ENCODE results near the gene LSAMP. TPM values are rescaled to one million over a fixed set of nuclear protein-coding genes. Genes with fewer than 3 reads are reported as not detected.

Gene LSAMP
- total RNA-seq, 1 donor from 2014 or later: 3.9 TPM

DNA sequence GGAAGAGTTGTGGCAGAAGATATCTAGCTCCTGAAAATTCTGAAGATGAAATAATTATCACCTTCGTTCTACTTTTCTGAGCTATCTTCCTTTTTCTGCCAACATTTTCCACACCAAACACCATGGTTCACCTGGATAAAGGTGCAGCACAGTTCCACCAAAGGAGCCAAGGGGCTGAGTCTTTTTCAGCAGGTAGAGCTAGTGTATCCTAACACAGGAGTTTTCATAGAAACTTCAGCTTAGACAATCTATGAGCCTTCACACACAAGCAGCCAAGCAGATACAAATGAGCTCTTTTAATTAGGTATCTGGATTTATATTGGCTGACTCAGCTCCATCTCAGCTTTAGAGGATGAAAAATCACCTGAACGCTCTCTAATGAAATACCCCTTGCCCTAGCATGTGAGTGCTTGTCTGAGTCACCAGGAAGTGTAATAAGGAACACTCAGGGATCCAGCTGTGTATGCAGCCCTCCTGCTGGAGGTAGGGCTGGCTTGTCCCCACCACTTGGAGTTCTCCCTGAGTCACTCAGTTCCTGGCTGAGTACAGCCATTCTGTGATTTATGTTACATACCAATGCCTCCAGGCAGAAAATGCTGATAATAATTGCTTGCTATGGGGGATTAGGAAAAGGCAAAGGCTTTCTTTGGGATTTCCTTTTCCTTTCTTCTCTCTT lies 385.7 kb downstream of the LSAMP start:
- Histone ChIP-seq H3K4me3 (no peak overlapping the region), H3K4me1 (no peaks in the 10 kb centered on the region), H3K27me3 (no peaks in the 10 kb centered on the region), H3K27ac (no peak overlapping the region), H3K36me3 (no peaks in the 10 kb centered on the region), H3K9me3 (no peaks in the 10 kb centered on the region)
- intact Hi-C loops (cut with DNase I): no loop called here
- TF ChIP-seq CTCF (IDR thresholded peaks at IDR 0.05) (no peak), POLR2A (IDR thresholded peaks at IDR 0.05) (no peak), POLR2AphosphoS5 (IDR thresholded peaks at IDR 0.05; ENCODE audit: insufficient read depth in 1 of 2, low read depth in 1 of 2) (peak in 1 of 2 donors; percentile 12)
- no peak for DNase-seq (ENCODE audit: extremely low spot score in 2 of 2)

DNA sequence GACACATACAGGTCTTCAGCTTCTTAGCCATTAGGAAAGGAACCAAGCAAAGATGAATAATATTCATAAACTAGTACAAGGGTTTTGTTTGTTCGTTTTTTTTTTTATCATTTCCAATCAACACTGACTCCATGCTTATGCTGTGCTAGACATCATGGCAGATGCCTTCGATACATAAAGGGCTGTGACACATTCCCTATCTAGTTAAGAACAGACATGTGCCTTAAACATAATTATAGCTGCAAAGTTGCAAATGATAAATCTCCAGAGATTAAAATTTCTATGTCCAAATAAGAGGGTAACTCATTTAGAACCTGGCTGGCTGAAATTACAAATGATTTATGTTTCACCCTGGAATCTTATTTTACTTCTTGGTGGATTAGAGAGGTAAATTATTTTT lies 386.4 kb downstream of the LSAMP start:
- no peak overlapping the region for H3K27ac ChIP-seq
- no peaks in the 10 kb centered on the region for H3K36me3 ChIP-seq
- no peak for TF ChIP-seq POLR2AphosphoS5 (IDR thresholded peaks at IDR 0.05; ENCODE audit: insufficient read depth in 1 of 2, low read depth in 1 of 2)
- no peak for TF ChIP-seq CTCF (IDR thresholded peaks at IDR 0.05)
- TF ChIP-seq POLR2A (IDR thresholded peaks at IDR 0.05): no peak
- no peaks in the 10 kb centered on the region for H3K9me3 ChIP-seq
- H3K4me1 ChIP-seq: no peaks in the 10 kb centered on the region
- intact Hi-C loops (cut with DNase I): no loop called here
- no peak overlapping the region for H3K4me3 ChIP-seq
- no peaks in the 10 kb centered on the region for H3K27me3 ChIP-seq
- no peak for DNase-seq (ENCODE audit: extremely low spot score in 2 of 2)

- DNase-seq (ENCODE audit: extremely low spot score in 2 of 2): no peak
- no peak overlapping the region for H3K27ac ChIP-seq
- intact Hi-C loops (cut with DNase I): no loop called here
- no peaks in the 10 kb centered on the region for H3K4me1 ChIP-seq
- no peaks in the 10 kb centered on the region for H3K36me3 ChIP-seq
- H3K4me3 ChIP-seq: no peak overlapping the region
- no peaks in the 10 kb centered on the region for H3K9me3 ChIP-seq
- no peaks in the 10 kb centered on the region for H3K27me3 ChIP-seq
- TF ChIP-seq CTCF (IDR thresholded peaks at IDR 0.05) (no peak), POLR2AphosphoS5 (IDR thresholded peaks at IDR 0.05; ENCODE audit: insufficient read depth in 1 of 2, low read depth in 1 of 2) (no peak), POLR2A (IDR thresholded peaks at IDR 0.05) (no peak)
Observed at GRCh38 chr3:116057400-116058006, 387.8 kb downstream of the LSAMP start.

DNA sequence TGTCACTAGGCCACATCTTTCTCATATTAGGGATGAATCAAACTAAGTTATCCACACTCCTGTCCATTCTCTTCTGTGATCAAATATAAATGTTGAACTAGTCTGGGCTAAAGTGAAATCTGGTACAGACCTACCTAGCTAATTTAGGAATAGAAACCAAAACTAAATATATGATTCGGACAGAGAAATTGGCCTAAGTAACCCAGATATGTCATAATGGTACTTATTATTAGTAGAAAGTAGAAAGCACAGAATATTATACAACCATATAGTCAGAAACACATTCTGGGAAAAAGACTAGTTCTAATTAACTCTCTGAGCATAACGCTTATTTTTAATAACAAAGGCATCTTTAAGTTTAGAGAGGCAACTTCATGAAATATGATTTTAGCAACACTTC lies 389.0 kb downstream of the LSAMP start:
- Histone ChIP-seq H3K4me1 (no peaks in the 10 kb centered on the region), H3K36me3 (no peaks in the 10 kb centered on the region), H3K27me3 (no peaks in the 10 kb centered on the region), H3K4me3 (no peak overlapping the region), H3K27ac (no peak overlapping the region), H3K9me3 (no peaks in the 10 kb centered on the region)
- intact Hi-C loops (cut with DNase I): no loop called here
- no peak for DNase-seq (ENCODE audit: extremely low spot score in 2 of 2)
- TF ChIP-seq CTCF (IDR thresholded peaks at IDR 0.05): no peak
- TF ChIP-seq POLR2A (IDR thresholded peaks at IDR 0.05): no peak
- no peak for TF ChIP-seq POLR2AphosphoS5 (IDR thresholded peaks at IDR 0.05; ENCODE audit: insufficient read depth in 1 of 2, low read depth in 1 of 2)

GRCh38 chr3:116053017-116053416 lies 392.3 kb downstream of the LSAMP start:
- H3K27ac ChIP-seq: no peak overlapping the region

More at GRCh38 chr3:116053017-116053416, 392.3 kb downstream of the LSAMP start:
- Histone ChIP-seq H3K27me3 (no peaks in the 10 kb centered on the region), H3K36me3 (no peaks in the 10 kb centered on the region), H3K9me3 (no peaks in the 10 kb centered on the region), H3K4me1 (no peaks in the 10 kb centered on the region), H3K4me3 (no peak overlapping the region)
- intact Hi-C loops (cut with DNase I): no loop called here
- no peak for DNase-seq (ENCODE audit: extremely low spot score in 2 of 2)
- TF ChIP-seq POLR2A (IDR thresholded peaks at IDR 0.05): no peak
- TF ChIP-seq POLR2AphosphoS5 (IDR thresholded peaks at IDR 0.05; ENCODE audit: insufficient read depth in 1 of 2, low read depth in 1 of 2): no peak
- TF ChIP-seq CTCF (IDR thresholded peaks at IDR 0.05): no peak
